D721Med (cell line): Measurements from ENCODE around the gene CAPN8.

Experiments
- DNase-seq: peaks from one replicate; pipeline ENCODE4 v3.0.0; 2011; ENCODE audit warnings: low spot score; ENCODE audit not compliant: insufficient read length
- FAIRE-seq: peaks from 2 replicates; lab custom pipeline; 2011; peaks lifted over from hg19 to GRCh38; lab: Jason Lieb, UNC
- CTCF ChIP-seq: IDR thresholded peaks from 2 replicates; pipeline ENCODE4 v1.5.1; 2012; ENCODE audit warnings: mild to moderate bottlenecking, control low read depth; ENCODE audit not compliant: insufficient read depth; ENCODE audit errors: missing control alignments

The CAPN8 gene

GRCh38 chr1:223664106-223664505, 1.4 kb downstream of the CAPN8 start:
- no peak for TF ChIP-seq CTCF
- DNase-seq (no peak), FAIRE-seq (no peak)

- no peak for DNase-seq
- FAIRE-seq = no peak
- TF ChIP-seq CTCF = no peak
Observed at GRCh38 chr1:223662943-223663342, 2.6 kb downstream of the CAPN8 start.

- FAIRE-seq (no peak), DNase-seq (no peak)
- TF ChIP-seq CTCF = no peak
Observed at GRCh38 chr1:223659711-223660110, 5.8 kb downstream of the CAPN8 start.

GRCh38 chr1:223657978-223658377, 7.5 kb downstream of the CAPN8 start:
- no peak for FAIRE-seq
- no peak for TF ChIP-seq CTCF
- DNase-seq = no peak

- FAIRE-seq = no peak
- no peak for TF ChIP-seq CTCF
- DNase-seq = no peak
Observed at GRCh38 chr1:223654083-223654482, 11.4 kb downstream of the CAPN8 start.

GRCh38 chr1:223653431-223653830, 12.1 kb downstream of the CAPN8 start:
- DNase-seq (no peak), FAIRE-seq (no peak)

GRCh38 chr1:223653015-223653414, 12.5 kb downstream of the CAPN8 start:
- TF ChIP-seq CTCF = no peak
- no peak for DNase-seq
- no peak for FAIRE-seq

More at GRCh38 chr1:223653431-223653830, 12.1 kb downstream of the CAPN8 start:
- no peak for TF ChIP-seq CTCF
